Ovary (tissue), 9 donors: ENCODE data around the gene GSTA2. TPM values are rescaled to one million over a fixed set of nuclear protein-coding genes. Genes with fewer than 3 reads are reported as not detected.
"Not testable (repeated sequence)": the region's sequence is repeated elsewhere in the genome, so short reads cannot be mapped to it uniquely, and the experiment has no call there.

ENCODE experiments used
- DNase-seq, 5 donors: peaks; one replicate each; pipeline ENCODE4 v3.0.0-alpha.2; 2019 to 2020
- H3K27ac ChIP-seq, 2 donors: fragments of 200-600 bp; one replicate each; pipeline versions ENCODE4 v1.5.1 to v1.8.0; 2019 to 2022
- H3K27me3 ChIP-seq: fragments of 200-600 bp; one replicate; pipeline ENCODE4 v1.8.0; 2022
- H3K36me3 ChIP-seq: fragments of 200-600 bp; sonication (generic); one replicate; pipeline ENCODE4 v1.5.1; 2019
- H3K4me1 ChIP-seq: one replicate; pipeline ENCODE4 v1.8.1; 2013; ENCODE audit warnings: mild to moderate bottlenecking, moderate library complexity; ENCODE audit not compliant: insufficient read depth
- H3K4me3 ChIP-seq: fragments of 200-600 bp; sonication (generic); one replicate; pipeline ENCODE4 v1.5.1; 2017
- H3K9me3 ChIP-seq, 2 donors: fragments of 200-600 bp in 1 of 2; sonication (generic) in 1 of 2; one replicate each; pipeline versions ENCODE4 v1.5.1 to v1.8.1; 2013 to 2019; ENCODE audit warnings: mild to moderate bottlenecking in 1 of 2, moderate library complexity in 1 of 2
- EP300 ChIP-seq: sonication (generic); formaldehyde crosslinking; IDR thresholded peaks from one replicate; pipeline ENCODE4 v1.6.1; 2017; ENCODE audit warnings: antibody characterized with exemption
- POLR2A ChIP-seq: fragments of 450-650 bp; IDR thresholded peaks from one replicate; pipeline ENCODE4 v1.6.1; 2017; ENCODE audit warnings: antibody characterized with exemption, mild to moderate bottlenecking, moderate library complexity
- WGBS, 3 donors: extraction: QIAGEN DNeasy Blood & Tissue Kit in 1 of 3; methylation state at CpG; one replicate each; pipeline versions ENCODE4 v1.1.5 to v1.1.7; 2013 to 2017; 5-methylcytosine and 5-hydroxymethylcytosine counted together
- intact Hi-C, 4 donors: fragments of 100-400 bp; cut with DNase I; formaldehyde crosslinking; loops; one replicate each; pipeline versions ENCODE4 v1.11.0 to v1.15.1; 2022 to 2023
- polyA plus RNA-seq, 2 donors: library from polyadenylated mRNA; stranded (reverse); fragments of 200-250 nt in 1 of 2; fragments of 350-450 nt in 1 of 2; fragmentation: Illumina TruSeq in 1 of 2; extraction: RNeasy Lipid Tissue Mini Kit (QIAGEN cat#74804) in 1 of 2; gene quantifications; one replicate each; pipeline ENCODE4 v1.2.3, GENCODE V29; 2013 to 2014
- total RNA-seq, 7 donors: library from RNA; depleted of rRNA in 2 of 7; stranded (reverse); fragments of >200 nt in 2 of 7; fragmentation: NEBNext Ultra II Directional in 3 of 7; extraction: Animal tissue kit (Norgen Biotek cat#: 25700) in 3 of 7; gene quantifications; one replicate each; pipeline versions ENCODE4 v1.1.0 to v1.2.4, GENCODE V29; 2016 to 2023
- TF ChIP-seq, protein P1 (sequence below), 3 donors: fragments of 450-650 bp in 2 of 3; fragments of 200-600 bp in 1 of 3; IDR thresholded peaks; one replicate each; pipeline versions ENCODE4 v1.5.1 to v1.8.0; 2016 to 2022; ENCODE audit warnings: antibody characterized with exemption in 3 of 3, mild to moderate bottlenecking in 1 of 3
- donor health status: DM: no; HTN: no; CAD: no; lungs with moderate emphysema.
- donor health status: DM: no; HTN: no; CAD: no.
- donor health status: Bipolar disorder and iron deficiency.
- donor health status: DM: yes; HTN: yes; CAD: no.
- donor health status: DM: no; HTN: no; CAD: no.
- donor health status: DM: yes; HTN: yes; CAD: no.

GSTA2 gene
- total and polyA plus RNA-seq, 9 donors = 0.46 to 2.0 (median 0.54) TPM; not detected in 4

GRCh38 chr6:52720321-52720720, 43.0 kb downstream of the GSTA2 start:
- WGBS, 3 donors = 51 to 70% (median 61%) methylated on average over 2 of the region's 2 CpGs
- no peak for DNase-seq
- intact Hi-C loops = no loop called here
- TF ChIP-seq POLR2A = no peak
- no peak for TF ChIP-seq EP300
- TF ChIP-seq, protein P1, sequence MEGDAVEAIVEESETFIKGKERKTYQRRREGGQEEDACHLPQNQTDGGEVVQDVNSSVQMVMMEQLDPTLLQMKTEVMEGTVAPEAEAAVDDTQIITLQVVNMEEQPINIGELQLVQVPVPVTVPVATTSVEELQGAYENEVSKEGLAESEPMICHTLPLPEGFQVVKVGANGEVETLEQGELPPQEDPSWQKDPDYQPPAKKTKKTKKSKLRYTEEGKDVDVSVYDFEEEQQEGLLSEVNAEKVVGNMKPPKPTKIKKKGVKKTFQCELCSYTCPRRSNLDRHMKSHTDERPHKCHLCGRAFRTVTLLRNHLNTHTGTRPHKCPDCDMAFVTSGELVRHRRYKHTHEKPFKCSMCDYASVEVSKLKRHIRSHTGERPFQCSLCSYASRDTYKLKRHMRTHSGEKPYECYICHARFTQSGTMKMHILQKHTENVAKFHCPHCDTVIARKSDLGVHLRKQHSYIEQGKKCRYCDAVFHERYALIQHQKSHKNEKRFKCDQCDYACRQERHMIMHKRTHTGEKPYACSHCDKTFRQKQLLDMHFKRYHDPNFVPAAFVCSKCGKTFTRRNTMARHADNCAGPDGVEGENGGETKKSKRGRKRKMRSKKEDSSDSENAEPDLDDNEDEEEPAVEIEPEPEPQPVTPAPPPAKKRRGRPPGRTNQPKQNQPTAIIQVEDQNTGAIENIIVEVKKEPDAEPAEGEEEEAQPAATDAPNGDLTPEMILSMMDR (IDR thresholded peaks at IDR 0.05) = no peak
- no peak overlapping the region for H3K27ac ChIP-seq
- no peaks in the 10 kb centered on the region for H3K9me3 ChIP-seq
- H3K4me1 ChIP-seq = no peaks in the 10 kb centered on the region
- no peaks in the 10 kb centered on the region for H3K36me3 ChIP-seq
- no peaks in the 10 kb centered on the region for H3K27me3 ChIP-seq
- H3K4me3 ChIP-seq = no peak overlapping the region

- DNase-seq = no peak
- H3K27me3 ChIP-seq = no peaks in the 10 kb centered on the region
- TF ChIP-seq, protein P1 (IDR thresholded peaks at IDR 0.05) = no peak
- no peak for TF ChIP-seq POLR2A
- TF ChIP-seq EP300 = no peak
- intact Hi-C loops = no loop called here
- no peaks in the 10 kb centered on the region for H3K9me3 ChIP-seq
- H3K4me1 ChIP-seq = no peaks in the 10 kb centered on the region
- no peaks in the 10 kb centered on the region for H3K36me3 ChIP-seq
- no peak overlapping the region for H3K4me3 ChIP-seq
- no peak overlapping the region for H3K27ac ChIP-seq
These were observed 44.7 kb downstream of the GSTA2 start for GRCh38 chr6:52718550-52718949.

DNA sequence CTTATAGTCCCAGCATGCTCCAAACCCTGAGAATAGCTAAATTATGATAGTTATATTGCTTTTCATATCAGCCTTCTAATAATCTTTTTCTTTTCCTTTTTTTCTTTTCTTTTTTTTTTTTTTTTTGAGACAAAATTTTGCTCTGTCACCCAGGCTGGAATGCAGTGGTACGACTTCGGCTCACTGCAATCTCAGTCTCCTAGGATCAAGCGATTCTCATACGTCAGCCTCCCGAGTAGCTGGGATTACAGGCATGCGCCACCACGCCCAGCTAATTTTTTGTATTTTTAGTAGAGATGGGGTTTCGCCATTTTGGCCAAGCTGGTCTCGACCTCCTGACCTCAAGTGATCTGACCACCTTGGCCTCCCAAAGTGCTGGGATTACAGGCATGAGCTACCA, 48.5 kb downstream of the GSTA2 start:
- DNase-seq, H3K4me3 ChIP-seq, H3K27me3 ChIP-seq, H3K4me1 ChIP-seq, H3K27ac ChIP-seq, intact Hi-C loops, H3K36me3 ChIP-seq, H3K9me3 ChIP-seq: not testable (repeated sequence)
- WGBS, 3 donors = 91 to 95% (median 94%) methylated on average over 9 of the region's 9 CpGs

DNA sequence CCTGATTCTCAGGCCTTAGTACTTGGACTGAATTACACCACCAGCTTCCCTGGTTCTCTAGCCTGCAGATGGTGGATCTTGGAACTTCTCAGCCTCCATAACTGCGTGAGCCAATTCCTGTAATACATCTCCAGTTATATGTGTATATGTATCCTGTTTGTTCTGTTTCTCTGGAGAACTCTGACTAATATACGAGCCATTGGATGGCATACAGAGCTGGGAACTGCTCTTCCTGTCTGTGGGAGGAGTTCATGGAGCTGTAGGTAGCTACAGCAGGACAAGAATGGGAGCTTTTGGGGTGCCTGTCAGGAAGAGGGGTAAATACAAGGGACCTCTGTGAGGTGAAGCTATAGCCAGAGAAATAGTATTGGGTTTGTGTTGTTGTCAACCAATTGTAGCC, 51.1 kb downstream of the GSTA2 start:
- Histone ChIP-seq H3K4me1 (no peaks in the 10 kb centered on the region), H3K27ac (no peak overlapping the region), H3K4me3 (no peak overlapping the region), H3K27me3 (no peaks in the 10 kb centered on the region), H3K9me3 (no peaks in the 10 kb centered on the region), H3K36me3 (no peaks in the 10 kb centered on the region)
- 84 to 91% (median 86%) methylated on average over 2 of the region's 2 CpGs for WGBS, 3 donors
- intact Hi-C loops = no loop called here
- DNase-seq = no peak
- no peak for TF ChIP-seq EP300
- TF ChIP-seq POLR2A = no peak
- TF ChIP-seq, protein P1 (IDR thresholded peaks at IDR 0.05) = no peak

DNA sequence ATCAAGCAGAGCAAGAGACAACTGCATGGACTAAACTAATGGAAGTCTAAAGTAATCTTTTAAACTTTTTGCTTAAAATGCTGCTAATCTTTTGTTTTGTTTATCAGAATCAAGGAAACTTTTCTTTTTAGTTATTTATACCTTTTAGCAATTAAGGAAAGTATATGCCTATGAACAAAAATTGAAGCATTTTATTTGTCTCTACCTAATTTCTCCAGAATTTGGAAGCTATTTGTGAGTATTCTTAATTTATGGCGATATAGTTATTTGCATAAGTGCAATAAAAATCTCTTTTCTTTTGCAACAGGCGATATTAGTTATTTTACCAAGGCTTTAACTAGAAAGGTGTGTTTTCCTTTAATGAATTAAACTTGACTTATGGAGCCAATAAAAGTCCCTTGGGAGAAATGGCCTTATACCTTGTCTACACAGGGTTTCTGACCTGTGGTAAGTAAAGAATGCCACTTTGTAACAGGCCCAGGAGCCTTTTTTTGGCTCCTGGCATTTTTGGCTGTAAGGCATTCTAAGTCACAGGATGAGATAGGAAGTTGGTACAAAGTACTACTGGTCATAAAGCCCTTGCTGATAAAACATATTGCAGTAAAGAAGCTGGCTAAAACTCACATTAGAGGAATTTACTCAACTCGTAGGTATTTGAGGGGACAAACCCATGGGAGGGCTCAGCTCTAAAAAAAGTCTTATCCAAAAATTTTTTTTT, 55.2 kb downstream of the GSTA2 start:
- Histone ChIP-seq H3K27ac (no peak overlapping the region), H3K4me3 (no peak overlapping the region), H3K36me3 (no peaks in the 10 kb centered on the region), H3K9me3 (no peaks in the 10 kb centered on the region), H3K4me1 (no peaks in the 10 kb centered on the region), H3K27me3 (no peaks in the 10 kb centered on the region)
- intact Hi-C loops = no loop called here
- no peak for TF ChIP-seq EP300
- TF ChIP-seq, protein P1 (IDR thresholded peaks at IDR 0.05) = no peak
- TF ChIP-seq POLR2A = no peak
- DNase-seq = no peak
- 85 to 88% (median 88%) methylated on average over 3 of the region's 3 CpGs for WGBS, 3 donors
